GM18951 (cell line): ENCODE results near the gene F2RL3.
"Not testable (repeated sequence)": the region's sequence is repeated elsewhere in the genome, so short reads cannot be mapped to it uniquely, and the experiment has no call there.

ENCODE experiments used
- POLR2A ChIP-seq: IDR thresholded peaks from 4 replicates; pipeline ENCODE4 v1.6.1; 2011; ENCODE audit warnings: mild to moderate bottlenecking; ENCODE audit not compliant: insufficient read length, insufficient read depth; ENCODE audit errors: extremely low read depth
- in situ Hi-C: fragments of 300-500 bp; cut with MboI; formaldehyde crosslinking; loops from one replicate; pipeline ENCODE4 v1.12.0; 2022; ENCODE audit warnings: low sequenced_read_pairs, mixed read lengths, inconsistent platforms; ENCODE audit not compliant: unreplicated experiment

The F2RL3 gene

DNA sequence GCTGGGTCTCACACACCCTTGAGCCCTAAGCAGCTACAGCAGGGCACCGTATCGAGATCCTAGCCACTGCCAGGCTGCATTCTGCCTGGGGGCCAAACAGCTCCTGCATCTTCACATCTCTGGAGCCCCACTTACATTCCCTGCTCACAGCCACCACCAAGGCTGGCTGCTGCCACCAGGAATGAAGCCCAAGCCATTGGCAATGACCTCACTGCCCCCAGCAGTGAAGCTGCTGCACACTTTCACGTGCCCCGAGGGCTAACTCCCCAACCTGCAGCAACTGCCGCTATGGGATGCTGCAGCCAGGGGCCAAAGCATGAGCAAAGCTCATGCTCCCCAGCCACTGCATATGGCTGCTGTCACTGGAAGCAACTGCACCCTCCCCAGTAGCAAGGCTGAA lies 42.0 kb downstream of the F2RL3 start:
- no peak for TF ChIP-seq POLR2A
- in situ Hi-C loops, result no loop called here

DNA sequence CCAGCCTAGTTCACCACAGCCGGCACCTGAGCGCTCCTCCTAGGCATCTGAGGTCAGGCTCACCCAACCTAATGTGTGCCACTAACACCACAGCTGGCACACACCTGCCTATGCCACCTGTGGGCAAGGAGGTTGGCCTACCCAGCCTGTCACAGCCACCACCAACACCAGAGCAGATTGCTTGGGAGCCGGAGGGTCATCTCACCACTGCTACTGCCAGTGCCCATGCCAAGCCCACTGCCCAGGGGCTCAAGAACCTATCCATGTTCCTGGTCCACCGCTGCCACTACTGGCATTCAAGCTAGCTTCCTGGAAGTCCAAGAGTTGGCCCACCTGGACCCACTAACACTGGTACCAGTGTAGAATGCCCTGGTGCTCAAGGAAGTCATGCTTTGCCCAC lies 42.5 kb downstream of the F2RL3 start:
- TF ChIP-seq POLR2A, result no peak
- in situ Hi-C loops, result no loop called here

DNA sequence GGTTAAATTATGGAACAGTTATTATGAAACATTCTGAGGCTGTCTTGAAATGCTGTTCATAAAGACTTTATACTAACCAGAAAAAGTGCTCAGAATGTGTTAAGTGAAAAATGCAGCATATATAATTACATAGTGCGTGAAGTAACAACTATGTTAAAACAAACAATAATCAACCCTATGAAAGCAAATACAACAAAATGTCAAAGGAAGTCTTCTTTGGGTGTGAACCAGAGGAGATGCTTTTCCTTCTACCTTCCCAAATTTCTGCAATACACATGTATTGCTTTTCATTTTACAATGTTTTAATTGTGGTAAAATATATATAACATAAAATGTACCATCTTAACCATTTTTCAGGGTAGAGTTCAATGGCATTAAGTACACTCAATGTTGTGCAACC lies 45.7 kb downstream of the F2RL3 start:
- in situ Hi-C loops, result no loop called here
- TF ChIP-seq POLR2A, result no peak

DNA sequence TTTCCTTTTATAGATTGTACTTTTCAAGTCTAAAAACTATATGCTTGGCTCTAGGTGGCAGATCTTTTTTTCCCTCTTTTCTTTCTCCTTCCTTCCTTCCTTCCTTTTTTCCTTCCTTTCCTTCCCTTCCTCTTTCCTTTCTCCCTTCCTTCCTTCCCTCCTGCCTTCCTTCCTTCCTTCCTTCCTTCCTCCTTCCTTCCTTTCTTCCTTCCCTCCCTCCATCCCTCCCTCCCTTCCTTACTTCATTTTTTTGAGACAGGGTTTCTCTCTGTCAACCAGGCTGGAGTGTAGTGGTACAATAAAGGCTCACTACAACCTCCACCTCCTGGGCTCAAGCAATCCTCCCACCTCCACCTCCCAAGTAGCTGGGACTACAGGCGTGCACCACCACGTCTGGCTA lies 48.1 kb downstream of the F2RL3 start:
- no peak for TF ChIP-seq POLR2A
- in situ Hi-C loops, result no loop called here

DNA sequence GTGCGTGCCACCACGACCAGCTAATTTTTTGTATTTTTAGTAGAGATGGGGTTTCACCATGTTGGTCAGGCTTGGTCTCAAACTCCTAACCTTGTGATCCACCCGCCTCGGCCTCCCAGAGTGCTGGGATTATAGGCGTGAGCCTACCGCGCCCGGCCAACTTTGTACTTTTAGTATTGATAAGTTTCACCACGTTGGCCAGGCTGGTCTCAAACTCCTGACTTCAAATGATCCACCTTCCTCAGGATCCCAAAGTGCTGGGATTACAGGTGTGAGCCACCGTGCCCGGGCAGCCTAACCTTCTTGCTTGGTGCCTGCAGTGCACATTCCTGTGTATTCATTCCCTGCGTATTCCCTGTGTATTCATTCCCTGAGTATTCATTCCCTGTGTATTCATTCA lies 49.0 kb downstream of the F2RL3 start:
- in situ Hi-C loops, result not testable (repeated sequence)

DNA sequence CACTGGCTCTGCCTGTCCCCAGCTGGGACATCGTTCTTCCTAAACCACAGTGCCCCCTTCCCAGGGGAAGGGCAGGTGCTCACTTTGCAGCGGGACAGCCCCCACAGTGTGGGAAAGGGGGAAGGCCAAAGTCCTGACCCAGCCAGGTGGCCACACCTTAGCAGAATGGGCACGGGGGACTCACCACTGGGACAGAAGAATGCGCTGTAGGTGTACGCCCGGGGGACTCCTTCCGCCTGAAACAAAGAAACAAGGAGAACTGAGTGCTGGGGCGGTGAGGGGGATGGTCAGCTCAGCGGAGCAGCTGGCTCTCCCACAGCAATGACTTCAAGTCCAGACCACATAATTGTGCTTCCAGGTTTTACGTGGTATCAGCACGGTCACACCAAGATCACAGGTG lies 49.4 kb downstream of the F2RL3 start:
- in situ Hi-C loops, result no loop called here

GRCh38 chr19:16940063-16940462 lies 51.3 kb downstream of the F2RL3 start:
- in situ Hi-C loops, result not testable (repeated sequence)

More for the DNA sequence above, 49.4 kb downstream of the F2RL3 start:
- TF ChIP-seq POLR2A, result no peak

DNA sequence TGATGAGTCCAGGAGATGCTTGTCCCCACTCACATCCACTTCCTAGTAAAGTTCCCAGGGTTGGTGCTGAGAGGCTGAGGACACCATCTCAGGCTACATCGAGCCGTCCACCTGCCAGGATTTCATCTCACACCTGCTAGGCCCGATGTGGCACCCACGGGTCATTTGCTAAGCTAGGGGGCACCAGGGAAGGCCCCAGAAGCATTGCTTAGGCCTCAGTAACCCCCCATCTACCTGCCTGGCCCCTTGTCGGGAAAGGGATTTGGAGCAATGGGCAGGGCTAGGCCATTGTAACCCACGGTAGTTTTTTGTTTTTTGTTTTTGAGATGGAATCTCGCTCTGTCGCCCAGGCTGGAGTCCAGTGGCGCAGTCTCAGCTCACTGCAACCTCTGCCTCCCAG lies 51.8 kb downstream of the F2RL3 start:
- TF ChIP-seq POLR2A, result no peak
- in situ Hi-C loops, result no loop called here
